CD4-positive, alpha-beta T cell (primary cell): ENCODE measurements around the gene LZTFL1. TPM values are rescaled to one million over a fixed set of nuclear protein-coding genes. Genes with fewer than 3 reads are reported as not detected.

Source experiments
- ATAC-seq: fragments of 200-7000 bp; cut with Tn5 transposase; one replicate; pipeline ENCODE4 v1.10.0; 2022; ENCODE audit warnings: mild to moderate bottlenecking; ENCODE audit not compliant: poor library complexity
- CTCF ChIA-PET: fragments of 350-600 bp; sonication (Branson Sonifier 250); formaldehyde crosslinking; loops from one replicate; lab custom pipeline; 2021; ENCODE audit warnings: antibody characterized with exemption, inconsistent platforms; lab: Charles Lee
- POLR2A ChIA-PET: fragments of 350-600 bp; sonication (Branson Sonifier 250); formaldehyde crosslinking; loops from one replicate; lab custom pipeline; 2021; ENCODE audit warnings: antibody characterized with exemption, inconsistent platforms; lab: Charles Lee
- DNase-seq, 14 experiments: peaks; one replicate each; pipeline ENCODE4 v3.0.0-alpha.2; 2013 to 2020; ENCODE audit warnings: mixed read lengths in 2 of 14
- H3K27ac ChIP-seq, 2 donors: one replicate each; pipeline versions ENCODE4 v1.5.1 to v1.7.0; 2013; ENCODE audit warnings: low read length in 2 of 2, low read depth in 1 of 2, mild to moderate bottlenecking in 1 of 2
- H3K27me3 ChIP-seq, 2 experiments: 1 replicate in 1 of 2; 2 replicates in 1 of 2; pipeline versions ENCODE4 v1.6.1 to v1.7.0; 2013; ENCODE audit warnings: low read length in 2 of 2, control low read depth in 1 of 2, mild to moderate bottlenecking in 1 of 2, moderate library complexity in 1 of 2; ENCODE audit not compliant: insufficient read depth in 2 of 2, control insufficient read depth in 1 of 2
- H3K36me3 ChIP-seq: one replicate; pipeline ENCODE4 v1.6.1; 2013; ENCODE audit warnings: low read length, control low read depth; ENCODE audit not compliant: insufficient read depth
- H3K4me1 ChIP-seq: one replicate; pipeline ENCODE4 v1.6.1; 2013; ENCODE audit warnings: low read length, control low read depth; ENCODE audit not compliant: insufficient read depth
- H3K4me3 ChIP-seq: one replicate; pipeline ENCODE4 v1.5.1; 2013; ENCODE audit warnings: mild to moderate bottlenecking, low read length, moderate library complexity
- H3K9me3 ChIP-seq, 2 experiments: 1 replicate in 1 of 2; 2 replicates in 1 of 2; pipeline versions ENCODE4 v1.6.1 to v1.7.0; 2013; ENCODE audit warnings: low read length in 2 of 2, mild to moderate bottlenecking in 2 of 2, control low read depth in 1 of 2, moderate library complexity in 1 of 2; ENCODE audit not compliant: control insufficient read depth in 1 of 2, insufficient read depth in 1 of 2
- H3K27ac Mint-ChIP-seq: one replicate; pipeline ENCODE4 v1.8.0; 2020; ENCODE audit warnings: mixed read lengths
- H3K27me3 Mint-ChIP-seq: one replicate; pipeline ENCODE4 v1.8.0; 2021; ENCODE audit warnings: mixed read lengths
- H3K36me3 Mint-ChIP-seq: one replicate; pipeline ENCODE4 v1.8.0; 2021; ENCODE audit warnings: low read depth, mixed read lengths
- H3K4me1 Mint-ChIP-seq: one replicate; pipeline ENCODE4 v1.8.0; 2021; ENCODE audit warnings: low read depth, mixed read lengths
- H3K4me3 Mint-ChIP-seq: one replicate; pipeline ENCODE4 v1.8.0; 2020; ENCODE audit warnings: mild to moderate bottlenecking, mixed read lengths
- H3K9me3 Mint-ChIP-seq: one replicate; pipeline ENCODE4 v1.8.0; 2020; ENCODE audit warnings: mixed read lengths
- intact Hi-C, 2 experiments: fragments of 100-400 bp; cut with DNase I in 1 of 2; cut with micrococcal nuclease in 1 of 2; formaldehyde crosslinking; loops; one replicate each; pipeline versions ENCODE4 v1.15.1 to v1.9.0; 2023 to 2025; cut with DNase I, micrococcal nuclease
- total RNA-seq, 174 experiments: library from RNA in 2 of 174; stranded (reverse) in 2 of 174; gene quantifications; one replicate each; pipeline ENCODE4 v1.2.3 and lab custom pipeline; 2021 to 2026
- TF ChIP-seq, protein P1 (sequence below): fragments of 200-600 bp; IDR thresholded peaks from one replicate; pipeline ENCODE4 v1.8.0; 2022; ENCODE audit warnings: antibody characterized with exemption, mild to moderate bottlenecking

LZTFL1 gene
- total RNA-seq, 2 experiments from 2014 or later, result 9.6 to 10.0 TPM

DNA sequence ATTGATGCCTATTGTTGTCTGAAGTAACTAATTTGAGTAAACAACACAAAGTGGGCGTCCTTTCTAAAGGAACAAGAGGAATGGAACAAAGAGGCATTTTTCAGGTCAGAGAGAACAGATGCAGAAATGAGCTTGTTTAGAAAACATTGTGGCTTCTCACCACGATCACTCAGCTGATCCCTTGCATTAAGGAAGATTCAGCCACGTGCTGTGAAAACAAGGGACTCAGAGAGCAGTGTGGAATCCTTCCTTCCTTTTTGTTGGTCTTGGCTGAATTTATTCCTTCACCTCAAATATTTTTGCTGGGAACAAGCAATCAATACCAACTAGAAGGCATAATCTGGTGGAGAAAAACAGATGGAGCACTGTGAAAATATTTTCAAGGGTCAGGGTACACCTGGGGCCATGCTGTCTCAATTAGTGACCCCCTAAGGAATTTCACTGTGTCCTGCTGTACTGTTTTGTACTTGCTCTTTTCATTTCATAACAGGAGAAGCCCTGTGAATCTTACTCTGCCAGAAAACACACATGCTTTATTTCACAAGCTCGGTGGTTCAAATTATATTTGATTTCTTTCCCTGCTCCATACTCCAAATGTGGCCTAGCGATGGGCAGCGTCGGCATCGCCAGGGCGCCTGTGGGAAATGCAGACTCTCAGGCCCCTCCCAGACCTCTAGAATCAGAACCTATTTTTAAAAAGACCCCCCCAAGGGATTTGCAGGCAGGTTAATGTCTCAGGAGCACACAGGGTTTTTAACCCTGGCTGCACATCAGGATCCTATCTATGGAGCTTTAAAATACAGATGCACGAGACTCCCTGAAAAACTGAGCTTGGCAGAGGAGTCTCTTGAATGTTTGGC, 34.0 kb downstream of the LZTFL1 start:
- Histone ChIP-seq H3K9me3 (no peaks in the 10 kb centered on the region), H3K27me3 (no peaks in the 10 kb centered on the region), H3K4me1 (peaks cover 8% of the 10 kb centered on the region), H3K36me3 (no peaks in the 10 kb centered on the region), H3K4me3 (no peak overlapping the region), H3K27ac (no peak overlapping the region)
- intact Hi-C loops, result no loop called here
- no peaks in the 10 kb centered on the region for H3K36me3 Mint-ChIP-seq
- no peak overlapping the region for H3K27ac Mint-ChIP-seq
- DNase-seq (no peak), ATAC-seq (no peak)
- ChIA-PET POLR2A (no interaction called here), CTCF (no interaction called here)
- H3K9me3 Mint-ChIP-seq, result no peaks in the 10 kb centered on the region
- TF ChIP-seq, protein P1, sequence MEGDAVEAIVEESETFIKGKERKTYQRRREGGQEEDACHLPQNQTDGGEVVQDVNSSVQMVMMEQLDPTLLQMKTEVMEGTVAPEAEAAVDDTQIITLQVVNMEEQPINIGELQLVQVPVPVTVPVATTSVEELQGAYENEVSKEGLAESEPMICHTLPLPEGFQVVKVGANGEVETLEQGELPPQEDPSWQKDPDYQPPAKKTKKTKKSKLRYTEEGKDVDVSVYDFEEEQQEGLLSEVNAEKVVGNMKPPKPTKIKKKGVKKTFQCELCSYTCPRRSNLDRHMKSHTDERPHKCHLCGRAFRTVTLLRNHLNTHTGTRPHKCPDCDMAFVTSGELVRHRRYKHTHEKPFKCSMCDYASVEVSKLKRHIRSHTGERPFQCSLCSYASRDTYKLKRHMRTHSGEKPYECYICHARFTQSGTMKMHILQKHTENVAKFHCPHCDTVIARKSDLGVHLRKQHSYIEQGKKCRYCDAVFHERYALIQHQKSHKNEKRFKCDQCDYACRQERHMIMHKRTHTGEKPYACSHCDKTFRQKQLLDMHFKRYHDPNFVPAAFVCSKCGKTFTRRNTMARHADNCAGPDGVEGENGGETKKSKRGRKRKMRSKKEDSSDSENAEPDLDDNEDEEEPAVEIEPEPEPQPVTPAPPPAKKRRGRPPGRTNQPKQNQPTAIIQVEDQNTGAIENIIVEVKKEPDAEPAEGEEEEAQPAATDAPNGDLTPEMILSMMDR, result no peak
- H3K4me3 Mint-ChIP-seq, result no peak overlapping the region
- no peaks in the 10 kb centered on the region for H3K27me3 Mint-ChIP-seq
- peaks cover 8% of the 10 kb centered on the region for H3K4me1 Mint-ChIP-seq

DNA sequence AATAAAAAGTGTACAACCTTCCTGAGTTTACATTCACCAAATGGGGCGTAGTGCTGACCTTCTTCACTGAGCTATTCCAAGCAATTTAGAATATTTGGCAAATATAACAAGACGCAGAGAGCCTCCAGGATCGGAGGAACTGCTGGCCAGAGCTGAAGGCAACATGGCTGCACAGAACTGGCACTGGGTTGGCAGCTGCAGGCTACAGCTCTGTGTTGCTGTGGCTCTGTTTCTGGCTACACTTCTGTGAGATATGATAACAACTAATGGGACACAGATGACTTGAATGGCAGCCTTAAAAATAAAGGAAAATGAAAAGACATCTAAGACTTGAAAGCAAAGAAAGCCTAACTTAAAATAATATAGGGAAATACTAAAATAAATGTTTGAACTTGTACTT, 34.8 kb downstream of the LZTFL1 start:
- Mint-ChIP-seq H3K27ac (no peak overlapping the region), H3K27me3 (no peaks in the 10 kb centered on the region), H3K4me3 (no peak overlapping the region), H3K4me1 (peaks cover 8% of the 10 kb centered on the region), H3K9me3 (no peaks in the 10 kb centered on the region), H3K36me3 (no peaks in the 10 kb centered on the region)
- H3K4me3 ChIP-seq, result no peak overlapping the region
- no peak overlapping the region for H3K27ac ChIP-seq
- ChIA-PET CTCF (no interaction called here), POLR2A (no interaction called here)
- intact Hi-C loops, result no loop called here
- H3K27me3 ChIP-seq, result no peaks in the 10 kb centered on the region
- H3K36me3 ChIP-seq, result no peaks in the 10 kb centered on the region
- no peak for DNase-seq
- no peak for ATAC-seq
- no peaks in the 10 kb centered on the region for H3K9me3 ChIP-seq
- TF ChIP-seq, protein P1, result no peak
- peaks cover 8% of the 10 kb centered on the region for H3K4me1 ChIP-seq

DNA sequence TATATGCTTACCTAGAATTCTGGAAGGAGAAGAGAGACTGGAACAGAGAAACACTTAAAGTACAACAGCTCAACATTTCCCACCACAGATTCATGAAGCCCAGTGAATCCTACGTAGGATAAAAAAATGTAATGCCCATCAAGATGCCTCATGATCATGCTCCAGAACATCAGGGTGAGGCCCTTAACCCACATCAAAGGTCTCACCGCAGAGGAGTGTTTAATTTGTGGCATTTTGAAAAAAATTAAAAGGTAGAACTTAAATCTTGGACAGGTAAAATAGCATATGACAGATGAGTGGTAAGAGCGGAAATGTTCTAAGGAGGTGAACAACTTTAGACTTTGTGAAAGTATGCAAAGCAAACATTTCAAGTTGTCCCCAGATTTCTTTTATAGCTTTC, 35.8 kb downstream of the LZTFL1 start:
- Histone ChIP-seq H3K27ac (no peak overlapping the region), H3K4me1 (peaks cover 8% of the 10 kb centered on the region), H3K4me3 (no peak overlapping the region), H3K36me3 (no peaks in the 10 kb centered on the region), H3K27me3 (no peaks in the 10 kb centered on the region), H3K9me3 (no peaks in the 10 kb centered on the region)
- H3K36me3 Mint-ChIP-seq, result no peaks in the 10 kb centered on the region
- H3K4me3 Mint-ChIP-seq, result no peak overlapping the region
- H3K4me1 Mint-ChIP-seq, result peaks cover 8% of the 10 kb centered on the region
- intact Hi-C loops, result no loop called here
- H3K9me3 Mint-ChIP-seq, result no peaks in the 10 kb centered on the region
- no peaks in the 10 kb centered on the region for H3K27me3 Mint-ChIP-seq
- POLR2A ChIA-PET, result interaction anchor here (1.2 kb wide), 1 partner anchor 12 kb away, joined by 3 read pairs; no protein-coding TSS in a partner anchor
- CTCF ChIA-PET, result no interaction called here
- peak in 2 of 14 experiments; percentile 6 to 18 for DNase-seq
- ATAC-seq, result no peak
- H3K27ac Mint-ChIP-seq, result no peak overlapping the region
- TF ChIP-seq, protein P1, result no peak
